Measurements from ENCODE around the gene CAPZA1.

Gene CAPZA1

DNA sequence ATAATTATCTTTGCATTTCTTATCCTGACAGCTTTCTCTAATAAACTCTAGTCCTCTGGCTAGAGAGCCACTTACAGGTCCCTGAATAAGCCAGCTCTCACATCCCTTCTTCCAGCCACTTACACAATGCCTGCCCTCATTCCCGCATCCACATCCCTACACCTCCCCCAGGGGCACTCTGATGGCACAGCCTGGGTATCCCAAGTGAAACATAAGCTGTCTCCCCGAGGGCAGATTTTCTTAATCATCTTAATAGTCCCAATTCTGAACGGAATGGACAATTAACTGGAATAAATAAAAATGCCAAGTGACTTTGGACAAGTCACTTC, 82.4 kb downstream of the CAPZA1 start:
- no peak overlapping the region for H3K4me3 ChIP-seq (ENCODE audit: low read depth, low read length)
- H3K9me3 ChIP-seq: no peaks in the 10 kb centered on the region
- peaks cover 52% of the 10 kb centered on the region for H3K4me1 ChIP-seq
- TF ChIP-seq, protein P1, sequence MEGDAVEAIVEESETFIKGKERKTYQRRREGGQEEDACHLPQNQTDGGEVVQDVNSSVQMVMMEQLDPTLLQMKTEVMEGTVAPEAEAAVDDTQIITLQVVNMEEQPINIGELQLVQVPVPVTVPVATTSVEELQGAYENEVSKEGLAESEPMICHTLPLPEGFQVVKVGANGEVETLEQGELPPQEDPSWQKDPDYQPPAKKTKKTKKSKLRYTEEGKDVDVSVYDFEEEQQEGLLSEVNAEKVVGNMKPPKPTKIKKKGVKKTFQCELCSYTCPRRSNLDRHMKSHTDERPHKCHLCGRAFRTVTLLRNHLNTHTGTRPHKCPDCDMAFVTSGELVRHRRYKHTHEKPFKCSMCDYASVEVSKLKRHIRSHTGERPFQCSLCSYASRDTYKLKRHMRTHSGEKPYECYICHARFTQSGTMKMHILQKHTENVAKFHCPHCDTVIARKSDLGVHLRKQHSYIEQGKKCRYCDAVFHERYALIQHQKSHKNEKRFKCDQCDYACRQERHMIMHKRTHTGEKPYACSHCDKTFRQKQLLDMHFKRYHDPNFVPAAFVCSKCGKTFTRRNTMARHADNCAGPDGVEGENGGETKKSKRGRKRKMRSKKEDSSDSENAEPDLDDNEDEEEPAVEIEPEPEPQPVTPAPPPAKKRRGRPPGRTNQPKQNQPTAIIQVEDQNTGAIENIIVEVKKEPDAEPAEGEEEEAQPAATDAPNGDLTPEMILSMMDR (IDR thresholded peaks at IDR 0.05; ENCODE audit: low read depth, low read length): no peak
- peaks cover 14% of the 10 kb centered on the region for H3K36me3 ChIP-seq
- no peaks in the 10 kb centered on the region for H3K27me3 ChIP-seq
- DNase-seq: no peak

DNA sequence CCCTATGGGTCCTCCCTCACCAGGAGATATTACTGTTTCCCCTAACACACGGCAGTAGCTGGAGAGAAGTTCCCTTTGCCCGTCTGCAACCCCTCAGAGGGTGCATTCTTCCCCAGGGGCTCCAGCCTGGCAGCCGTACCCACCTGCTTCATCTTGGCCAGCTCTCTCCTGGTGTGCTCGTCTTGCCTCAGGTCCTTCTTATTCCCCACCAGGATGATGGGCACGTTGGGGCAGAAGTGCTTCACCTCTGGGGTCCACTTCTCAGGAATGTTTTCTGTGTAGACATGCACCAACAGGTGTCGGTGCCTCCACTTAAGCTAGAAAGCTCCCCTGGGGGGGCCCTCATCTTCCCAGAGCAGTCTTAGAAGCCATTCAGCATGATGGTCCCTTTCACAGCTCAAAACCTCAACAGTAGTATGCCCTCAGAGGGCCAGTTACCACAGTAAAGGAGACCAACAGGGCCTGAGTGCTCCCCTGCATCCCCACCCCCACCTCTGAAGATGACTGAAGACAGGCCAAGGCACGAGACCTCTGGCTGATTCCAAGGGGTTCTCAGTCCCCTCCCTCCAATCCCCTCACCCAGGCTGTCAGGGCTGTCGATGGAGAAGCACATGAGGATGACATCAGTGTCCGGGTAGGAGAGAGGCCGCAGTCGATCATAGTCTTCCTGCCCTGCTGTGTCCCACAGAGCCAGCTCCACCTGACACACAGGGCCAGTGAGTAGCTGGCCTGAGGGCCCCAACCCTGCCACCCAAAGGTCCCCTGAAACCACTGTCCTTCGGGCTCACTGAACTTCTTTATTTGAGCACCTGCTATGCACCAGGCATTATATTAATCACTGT, 83.0 kb downstream of the CAPZA1 start:
- TF ChIP-seq, protein P1 (IDR thresholded peaks at IDR 0.05; ENCODE audit: low read depth, low read length): no peak
- DNase-seq: no peak
- Histone ChIP-seq H3K9me3 (no peaks in the 10 kb centered on the region), H3K27me3 (no peaks in the 10 kb centered on the region), H3K36me3 (peaks cover 14% of the 10 kb centered on the region), H3K4me3 (ENCODE audit: low read depth, low read length) (no peak overlapping the region), H3K4me1 (peaks cover 52% of the 10 kb centered on the region)

DNA sequence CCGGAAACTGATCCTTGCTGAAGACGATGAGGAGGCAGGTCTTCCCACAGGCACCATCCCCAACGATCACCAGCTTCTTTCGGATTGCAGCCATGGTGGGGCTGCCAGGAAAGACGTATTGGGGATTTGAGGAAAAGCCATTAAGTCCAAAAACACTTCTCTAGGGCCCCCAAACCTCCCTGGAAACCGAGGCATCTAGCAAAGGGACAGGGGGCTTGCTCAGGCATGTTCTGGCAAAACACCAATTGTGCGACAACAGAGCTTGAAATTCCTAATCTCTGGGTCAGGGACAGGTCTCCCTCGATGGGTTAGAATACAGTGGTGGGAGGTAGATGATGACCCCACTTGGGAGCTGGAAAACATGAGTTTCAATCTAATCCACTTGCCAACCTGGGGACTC, 84.1 kb downstream of the CAPZA1 start:
- Histone ChIP-seq H3K27me3 (no peaks in the 10 kb centered on the region), H3K9me3 (no peaks in the 10 kb centered on the region), H3K36me3 (peaks cover 14% of the 10 kb centered on the region), H3K4me1 (peaks cover 45% of the 10 kb centered on the region), H3K4me3 (ENCODE audit: low read depth, low read length) (no peak overlapping the region)
- TF ChIP-seq, protein P1 (IDR thresholded peaks at IDR 0.05; ENCODE audit: low read depth, low read length): no peak
- no peak for DNase-seq

DNA sequence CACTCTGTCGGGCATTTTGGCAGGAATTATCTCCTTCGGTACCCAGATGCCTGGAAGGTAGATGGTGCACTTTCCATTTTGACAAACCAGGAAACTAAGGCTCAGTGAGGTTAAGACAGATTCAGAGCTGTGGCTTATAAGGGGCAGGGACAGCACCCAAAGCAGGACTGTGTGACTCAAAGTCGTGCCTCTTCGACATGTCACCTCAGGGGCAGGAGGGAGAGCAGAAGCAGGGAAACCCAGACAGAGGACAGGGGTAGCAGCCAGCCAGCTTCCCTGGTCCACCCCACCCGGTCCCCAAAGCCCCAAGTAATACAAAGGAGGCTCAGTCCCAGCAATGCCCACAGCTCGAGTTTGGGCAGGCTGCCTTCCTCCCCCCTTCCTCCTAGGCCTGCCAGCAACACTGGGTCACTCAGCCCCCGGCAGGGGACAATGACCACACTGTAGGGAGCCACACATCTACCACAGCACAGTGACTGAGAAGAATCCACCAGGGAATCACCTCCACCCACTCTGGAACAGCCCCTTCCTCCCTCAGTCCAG, 84.8 kb downstream of the CAPZA1 start:
- Histone ChIP-seq H3K4me1 (peaks cover 38% of the 10 kb centered on the region), H3K36me3 (peaks cover 11% of the 10 kb centered on the region), H3K27me3 (no peaks in the 10 kb centered on the region), H3K9me3 (no peaks in the 10 kb centered on the region), H3K4me3 (ENCODE audit: low read depth, low read length) (peak overlapping the region; percentile 29)
- DNase-seq: no peak
- TF ChIP-seq, protein P1 (IDR thresholded peaks at IDR 0.05; ENCODE audit: low read depth, low read length): no peak

DNA sequence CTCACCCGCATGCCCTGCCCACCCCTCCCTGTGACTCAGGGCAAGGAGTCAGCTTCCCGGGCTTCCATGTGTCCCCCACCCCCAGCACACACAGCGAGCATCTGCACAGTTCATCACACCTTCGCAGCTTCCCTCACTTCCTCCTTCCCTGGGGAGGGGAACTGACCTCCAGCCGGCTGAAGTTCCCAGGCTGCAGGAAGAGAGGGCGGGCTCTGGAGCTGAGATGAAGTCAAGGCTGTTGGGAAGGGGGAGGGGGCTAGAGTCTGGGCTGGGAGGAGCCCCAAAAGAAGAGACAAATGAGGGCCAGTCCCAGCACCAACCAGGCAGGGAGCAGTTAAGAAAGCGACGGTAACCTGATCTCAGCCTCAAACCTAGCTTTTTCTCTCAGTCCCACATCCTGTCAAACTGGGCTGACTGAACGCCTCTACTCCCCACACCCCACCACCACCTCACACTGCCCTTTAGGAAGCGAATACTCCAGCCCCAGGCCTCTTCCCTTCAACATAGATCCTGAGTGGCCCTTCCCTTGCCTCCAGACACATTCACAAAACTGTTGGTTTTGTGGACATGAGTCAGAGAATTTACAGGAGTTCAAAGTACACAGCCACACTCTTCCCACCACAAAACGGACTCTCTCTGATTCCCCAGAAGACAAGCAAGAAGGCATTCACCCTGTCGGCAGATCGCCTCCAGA, 85.4 kb downstream of the CAPZA1 start:
- DNase-seq: peak; percentile 73
- Histone ChIP-seq H3K4me3 (ENCODE audit: low read depth, low read length) (peak overlapping the region; percentile 29), H3K36me3 (peaks cover 5% of the 10 kb centered on the region; the same call in 1 of the 2 replicates), H3K9me3 (no peaks in the 10 kb centered on the region), H3K27me3 (no peaks in the 10 kb centered on the region), H3K4me1 (peaks cover 32% of the 10 kb centered on the region)
- TF ChIP-seq, protein P1 (IDR thresholded peaks at IDR 0.05; ENCODE audit: low read depth, low read length): no peak
